ENCODE results near the gene TPMT.

TPMT gene

DNA sequence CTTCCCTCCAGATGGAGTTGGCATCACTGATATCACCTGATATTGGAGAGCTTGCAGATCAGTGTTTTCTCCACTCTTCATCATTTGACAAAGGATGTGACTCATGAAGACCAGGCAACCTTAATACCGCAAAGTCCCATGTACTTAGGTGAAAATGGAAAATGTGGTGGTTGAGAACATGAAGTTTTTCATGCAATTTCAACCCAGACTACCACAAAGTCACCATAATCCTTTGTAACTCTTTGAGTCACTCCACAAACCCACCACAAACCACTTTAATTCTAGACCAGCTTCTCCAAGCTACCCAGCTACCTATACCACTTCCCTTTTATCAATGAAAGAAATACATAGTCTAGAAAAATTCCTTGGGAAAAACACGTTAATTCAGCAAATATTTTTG, 39.5 kb downstream of the TPMT start:
- no peak overlapping the region for H3K9ac ChIP-seq (ENCODE audit: low read depth, low read length)
- no peaks in the 10 kb centered on the region for H3K9me3 ChIP-seq (ENCODE audit: control insufficient read depth, insufficient read depth, low read length)
- no peaks in the 10 kb centered on the region; the same call in 1 of the 2 replicates for H3K36me3 ChIP-seq (ENCODE audit: insufficient read depth, low read length)
- no peaks in the 10 kb centered on the region for H3K4me1 ChIP-seq (ENCODE audit: insufficient read depth, low read length)

GRCh38 chr6:18110162-18110561, 44.7 kb downstream of the TPMT start:
- no peaks in the 10 kb centered on the region for H3K4me1 ChIP-seq (ENCODE audit: insufficient read depth, low read length)
- H3K9ac ChIP-seq (ENCODE audit: low read depth, low read length): no peak overlapping the region
- H3K9me3 ChIP-seq (ENCODE audit: control insufficient read depth, insufficient read depth, low read length): no peaks in the 10 kb centered on the region; the same call in 1 of the 2 replicates
- H3K36me3 ChIP-seq (ENCODE audit: insufficient read depth, low read length): no peaks in the 10 kb centered on the region; the same call in 1 of the 2 replicates

GRCh38 chr6:18107061-18107460, 47.8 kb downstream of the TPMT start:
- H3K9me3 ChIP-seq (ENCODE audit: control insufficient read depth, insufficient read depth, low read length): no peaks in the 10 kb centered on the region; the same call in none of the 2 replicates
- H3K36me3 ChIP-seq (ENCODE audit: insufficient read depth, low read length): no peaks in the 10 kb centered on the region
- no peaks in the 10 kb centered on the region for H3K4me1 ChIP-seq (ENCODE audit: insufficient read depth, low read length)
- H3K9ac ChIP-seq (ENCODE audit: low read depth, low read length): no peak overlapping the region

GRCh38 chr6:18102783-18103509, 51.9 kb downstream of the TPMT start:
- H3K36me3 ChIP-seq (ENCODE audit: insufficient read depth, low read length): no peaks in the 10 kb centered on the region
- H3K4me1 ChIP-seq (ENCODE audit: insufficient read depth, low read length): no peaks in the 10 kb centered on the region
- no peaks in the 10 kb centered on the region; the same call in none of the 2 replicates for H3K9me3 ChIP-seq (ENCODE audit: control insufficient read depth, insufficient read depth, low read length)
- no peak overlapping the region for H3K9ac ChIP-seq (ENCODE audit: low read depth, low read length)

- no peaks in the 10 kb centered on the region for H3K36me3 ChIP-seq (ENCODE audit: insufficient read depth, low read length)
- H3K9ac ChIP-seq (ENCODE audit: low read depth, low read length): no peak overlapping the region
- no peaks in the 10 kb centered on the region; the same call in 1 of the 2 replicates for H3K9me3 ChIP-seq (ENCODE audit: control insufficient read depth, insufficient read depth, low read length)
- no peaks in the 10 kb centered on the region for H3K4me1 ChIP-seq (ENCODE audit: insufficient read depth, low read length)
These were observed 53.0 kb downstream of the TPMT start for GRCh38 chr6:18101873-18102272.

DNA sequence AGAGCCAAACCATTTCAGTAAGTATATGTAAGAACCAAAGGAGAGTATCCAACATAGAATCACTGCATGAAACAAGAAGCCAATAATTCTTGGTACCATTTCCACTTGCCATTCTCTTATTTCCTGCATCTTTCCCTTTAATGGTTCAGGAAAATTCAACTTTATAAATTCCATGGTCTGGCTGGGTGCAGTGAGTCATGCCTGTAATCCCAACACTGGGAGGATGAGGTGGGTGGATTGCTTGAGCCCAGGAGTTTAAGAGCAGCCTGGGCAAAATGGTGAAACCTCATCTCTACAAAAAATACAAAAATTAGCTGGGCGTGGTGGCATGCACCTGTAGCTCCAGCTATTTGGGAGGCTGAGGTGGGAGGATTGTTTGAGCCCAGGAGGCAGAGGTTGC, 53.6 kb downstream of the TPMT start:
- no peaks in the 10 kb centered on the region for H3K4me1 ChIP-seq (ENCODE audit: insufficient read depth, low read length)
- no peaks in the 10 kb centered on the region for H3K36me3 ChIP-seq (ENCODE audit: insufficient read depth, low read length)
- no peaks in the 10 kb centered on the region; the same call in 1 of the 2 replicates for H3K9me3 ChIP-seq (ENCODE audit: control insufficient read depth, insufficient read depth, low read length)
- no peak overlapping the region for H3K9ac ChIP-seq (ENCODE audit: low read depth, low read length)

- no peaks in the 10 kb centered on the region for H3K36me3 ChIP-seq (ENCODE audit: insufficient read depth, low read length)
- H3K9me3 ChIP-seq (ENCODE audit: control insufficient read depth, insufficient read depth, low read length): no peaks in the 10 kb centered on the region; the same call in 1 of the 2 replicates
- no peaks in the 10 kb centered on the region for H3K4me1 ChIP-seq (ENCODE audit: insufficient read depth, low read length)
- no peak overlapping the region for H3K9ac ChIP-seq (ENCODE audit: low read depth, low read length)
These were observed 54.6 kb downstream of the TPMT start for GRCh38 chr6:18100296-18100695.

DNA sequence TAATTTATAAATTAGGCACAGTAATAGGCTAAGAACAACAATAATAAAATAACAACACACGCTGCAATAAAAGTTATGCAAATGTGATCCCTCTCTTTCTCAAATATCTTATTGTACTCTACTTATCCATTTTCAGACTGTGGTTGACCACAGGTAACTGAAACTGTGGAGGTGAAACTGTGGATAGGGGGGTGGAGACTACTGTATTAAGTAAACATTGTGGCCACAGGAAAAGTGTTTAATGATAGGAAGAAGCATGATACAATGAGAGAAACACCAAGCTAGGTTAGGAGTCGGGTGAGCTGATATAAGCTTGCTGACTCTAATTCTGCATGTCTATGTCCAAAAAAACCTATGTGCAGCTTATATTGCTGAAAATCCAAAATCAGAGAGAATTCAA, 55.4 kb downstream of the TPMT start:
- H3K9ac ChIP-seq (ENCODE audit: low read depth, low read length): no peak overlapping the region
- no peaks in the 10 kb centered on the region for H3K4me1 ChIP-seq (ENCODE audit: insufficient read depth, low read length)

GRCh38 chr6:18096423-18096822, 58.5 kb downstream of the TPMT start:
- Histone ChIP-seq H3K36me3 (ENCODE audit: insufficient read depth, low read length) (no peaks in the 10 kb centered on the region), H3K4me1 (ENCODE audit: insufficient read depth, low read length) (no peaks in the 10 kb centered on the region), H3K9ac (ENCODE audit: low read depth, low read length) (no peak overlapping the region), H3K9me3 (ENCODE audit: control insufficient read depth, insufficient read depth, low read length) (0 out of 2 replicates have a peak, but pooled peaks cover 1% of the 10 kb centered on the region)

More for the DNA sequence above, 55.4 kb downstream of the TPMT start:
- Histone ChIP-seq H3K36me3 (ENCODE audit: insufficient read depth, low read length) (no peaks in the 10 kb centered on the region), H3K9me3 (ENCODE audit: control insufficient read depth, insufficient read depth, low read length) (no peaks in the 10 kb centered on the region)

GRCh38 chr6:18091382-18091781, 63.5 kb downstream of the TPMT start:
- H3K9ac ChIP-seq (ENCODE audit: low read depth, low read length): no peak overlapping the region
- H3K9me3 ChIP-seq (ENCODE audit: control insufficient read depth, insufficient read depth, low read length): peaks cover 10% of the 10 kb centered on the region
- no peaks in the 10 kb centered on the region for H3K4me1 ChIP-seq (ENCODE audit: insufficient read depth, low read length)

GRCh38 chr6:18090349-18090786, 64.5 kb downstream of the TPMT start:
- Histone ChIP-seq H3K4me1 (ENCODE audit: insufficient read depth, low read length) (no peaks in the 10 kb centered on the region), H3K9me3 (ENCODE audit: control insufficient read depth, insufficient read depth, low read length) (peaks cover 10% of the 10 kb centered on the region), H3K36me3 (ENCODE audit: insufficient read depth, low read length) (no peaks in the 10 kb centered on the region), H3K9ac (ENCODE audit: low read depth, low read length) (no peak overlapping the region)

More at GRCh38 chr6:18091382-18091781, 63.5 kb downstream of the TPMT start:
- no peaks in the 10 kb centered on the region for H3K36me3 ChIP-seq (ENCODE audit: insufficient read depth, low read length)

- Histone ChIP-seq H3K4me1 (ENCODE audit: insufficient read depth, low read length) (no peaks in the 10 kb centered on the region), H3K36me3 (ENCODE audit: insufficient read depth, low read length) (no peaks in the 10 kb centered on the region), H3K9ac (ENCODE audit: low read depth, low read length) (no peak overlapping the region), H3K9me3 (ENCODE audit: control insufficient read depth, insufficient read depth, low read length) (peaks cover 10% of the 10 kb centered on the region)
These were observed 66.2 kb downstream of the TPMT start for GRCh38 chr6:18088419-18089296.

DNA sequence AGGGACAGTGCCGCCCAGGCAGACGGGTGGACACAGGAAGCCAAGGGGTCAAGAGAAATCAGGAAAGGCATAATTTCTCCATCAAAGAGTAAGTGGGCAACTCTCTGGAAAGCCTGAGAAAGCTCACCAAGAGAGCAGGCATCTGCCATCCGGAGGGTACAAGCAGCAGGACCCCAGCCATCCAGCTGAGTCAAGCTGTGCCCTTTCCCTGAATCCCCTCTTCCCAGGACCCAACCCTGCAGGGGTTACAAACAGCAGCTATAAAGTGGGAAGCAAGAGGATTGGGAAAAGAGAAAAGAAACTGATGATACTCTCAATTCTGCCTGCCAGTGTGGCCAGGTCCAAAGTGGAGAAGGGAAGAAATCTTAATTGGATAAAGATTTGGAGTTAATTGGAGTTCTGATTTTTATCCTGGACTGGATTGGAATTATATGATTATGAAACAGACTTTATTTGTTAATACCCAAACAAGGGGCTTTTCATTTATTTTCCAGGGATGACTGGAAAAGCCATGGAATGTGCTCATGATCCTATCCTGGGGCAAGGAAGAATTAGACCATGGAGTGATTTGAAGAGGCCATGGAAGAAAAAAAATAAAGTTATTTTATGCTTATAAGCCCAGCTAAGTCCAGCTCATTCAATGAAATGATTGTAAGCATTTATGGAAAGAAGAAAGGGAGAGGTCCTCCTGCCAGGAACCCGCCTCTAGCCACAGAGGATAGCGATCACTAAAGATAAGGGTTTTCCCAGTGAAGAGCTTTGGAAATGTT, 67.3 kb downstream of the TPMT start:
- no peak overlapping the region for H3K9ac ChIP-seq (ENCODE audit: low read depth, low read length)
- peaks cover 10% of the 10 kb centered on the region for H3K9me3 ChIP-seq (ENCODE audit: control insufficient read depth, insufficient read depth, low read length)
- no peaks in the 10 kb centered on the region for H3K4me1 ChIP-seq (ENCODE audit: insufficient read depth, low read length)
- no peaks in the 10 kb centered on the region for H3K36me3 ChIP-seq (ENCODE audit: insufficient read depth, low read length)

DNA sequence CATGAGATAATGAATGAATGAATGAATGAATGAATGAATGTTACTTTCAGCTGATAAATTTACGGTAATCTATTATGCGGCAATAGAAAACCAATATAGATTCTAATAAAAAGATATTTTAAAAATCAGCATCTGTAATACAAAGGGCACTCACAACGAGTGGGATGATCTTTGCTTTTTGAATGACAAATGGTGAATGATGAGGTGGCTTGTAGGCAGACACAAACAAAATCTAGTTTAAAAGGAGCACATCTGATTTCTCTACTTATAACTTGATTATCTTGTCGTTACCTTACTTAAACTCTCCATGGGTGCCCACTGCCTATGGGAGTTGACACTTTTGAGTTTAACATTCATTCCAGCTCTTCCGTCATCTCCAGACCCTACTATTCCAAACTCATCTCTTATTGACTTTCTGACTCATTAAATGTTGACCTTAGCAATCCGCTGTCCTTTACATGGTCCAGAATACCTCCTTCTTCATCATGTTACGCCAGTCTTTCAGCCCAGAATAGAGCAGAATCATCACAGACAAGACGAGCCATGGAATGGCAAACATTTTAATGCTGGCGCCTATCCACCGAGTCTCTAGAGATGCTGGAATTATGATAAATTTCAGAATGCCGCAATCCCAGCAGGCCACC, 73.7 kb downstream of the TPMT start:
- no peak overlapping the region for H3K9ac ChIP-seq (ENCODE audit: low read depth, low read length)
- H3K36me3 ChIP-seq (ENCODE audit: insufficient read depth, low read length): no peaks in the 10 kb centered on the region
- H3K4me1 ChIP-seq (ENCODE audit: insufficient read depth, low read length): no peaks in the 10 kb centered on the region
- H3K9me3 ChIP-seq (ENCODE audit: control insufficient read depth, insufficient read depth, low read length): no peaks in the 10 kb centered on the region; the same call in 1 of the 2 replicates

Data from ES-I3 (cell line).